Measurements from ENCODE around the gene USP17L28.
"Not testable (repeated sequence)": the region's sequence is repeated elsewhere in the genome, so short reads cannot be mapped to it uniquely, and the experiment has no call there.

USP17L28 gene, protein sequence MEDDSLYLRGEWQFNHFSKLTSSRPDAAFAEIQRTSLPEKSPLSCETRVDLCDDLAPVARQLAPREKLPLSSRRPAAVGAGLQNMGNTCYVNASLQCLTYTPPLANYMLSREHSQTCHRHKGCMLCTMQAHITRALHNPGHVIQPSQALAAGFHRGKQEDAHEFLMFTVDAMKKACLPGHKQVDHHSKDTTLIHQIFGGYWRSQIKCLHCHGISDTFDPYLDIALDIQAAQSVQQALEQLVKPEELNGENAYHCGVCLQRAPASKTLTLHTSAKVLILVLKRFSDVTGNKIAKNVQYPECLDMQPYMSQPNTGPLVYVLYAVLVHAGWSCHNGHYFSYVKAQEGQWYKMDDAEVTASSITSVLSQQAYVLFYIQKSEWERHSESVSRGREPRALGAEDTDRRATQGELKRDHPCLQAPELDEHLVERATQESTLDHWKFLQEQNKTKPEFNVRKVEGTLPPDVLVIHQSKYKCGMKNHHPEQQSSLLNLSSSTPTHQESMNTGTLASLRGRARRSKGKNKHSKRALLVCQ

GRCh38 chr4:9348593-9348992 lies at the start of gene USP17L28:
Gene USP17L28, plus strand, starts transcription at chr4:9348893. Its CDS starts 0 bp downstream, at chr4:9348893.
- not testable (repeated sequence) for DNase-seq (ENCODE audit: low spot score)

DNA sequence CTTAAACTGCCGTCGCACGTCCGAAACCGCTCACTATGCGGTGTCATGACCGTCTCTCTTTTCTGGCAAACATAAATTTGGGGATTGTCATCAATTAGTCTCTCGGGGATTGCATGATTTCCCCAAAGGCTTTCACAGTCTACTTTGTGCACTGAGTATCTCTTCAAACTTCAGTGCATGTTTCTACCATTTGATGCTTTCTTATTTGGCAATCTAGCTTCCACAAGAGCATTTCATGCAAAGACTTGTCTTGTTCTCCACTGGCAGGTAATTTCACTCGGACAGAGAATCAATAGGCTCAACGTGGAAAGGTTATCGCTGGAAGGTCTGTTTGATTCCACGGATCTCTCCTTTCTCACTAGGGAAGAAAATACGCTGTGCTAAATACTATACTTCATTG lies 24.5 kb upstream of the USP17L28 start:
- not testable (repeated sequence) for DNase-seq (ENCODE audit: low spot score)

GRCh38 chr4:9324865-9325264 lies 23.8 kb upstream of the USP17L28 start, which contains the start of gene USP17L24:
Gene USP17L24, plus strand, starts transcription at chr4:9325165. Its CDS starts 0 bp downstream, at chr4:9325165.
- DNase-seq (ENCODE audit: low spot score), result not testable (repeated sequence)

GRCh38 chr4:9329611-9330010 lies 19.1 kb upstream of the USP17L28 start, which contains the start of gene USP17L25:
Gene USP17L25, plus strand, starts transcription at chr4:9329911. Its CDS starts 0 bp downstream, at chr4:9329911.
- not testable (repeated sequence) for DNase-seq (ENCODE audit: low spot score)

- not testable (repeated sequence) for DNase-seq (ENCODE audit: low spot score)
Observed at GRCh38 chr4:9334358-9334757, 14.3 kb upstream of the USP17L28 start, which contains the start of gene USP17L26. Gene USP17L26, plus strand, starts transcription at chr4:9334658. Its CDS starts 0 bp downstream, at chr4:9334658.

DNA sequence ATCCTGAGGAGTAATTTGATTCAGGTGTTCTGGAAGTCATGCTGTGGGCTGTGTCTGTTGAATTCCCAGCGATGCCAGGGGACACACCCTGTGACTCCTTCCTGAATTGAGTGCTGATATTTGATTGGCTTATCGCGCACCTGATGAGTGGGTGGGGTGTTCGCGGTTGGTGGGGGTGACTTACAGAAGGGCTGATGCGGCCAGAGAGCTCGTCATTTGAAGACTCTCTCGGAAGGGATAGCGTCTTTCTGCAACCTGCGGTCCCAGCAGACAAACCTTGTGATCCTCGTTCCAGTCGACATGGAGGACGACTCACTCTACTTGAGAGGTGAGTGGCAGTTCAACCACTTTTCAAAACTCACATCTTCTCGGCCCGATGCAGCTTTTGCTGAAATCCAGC lies 9.6 kb upstream of the USP17L28 start, which contains the start of gene USP17L5:
Gene USP17L5 (plus strand): TSS at position 301 of the 400 bp plus-strand sequence. CDS start 0 bp downstream, at position 301.
- not testable (repeated sequence) for DNase-seq (ENCODE audit: low spot score)

DNA sequence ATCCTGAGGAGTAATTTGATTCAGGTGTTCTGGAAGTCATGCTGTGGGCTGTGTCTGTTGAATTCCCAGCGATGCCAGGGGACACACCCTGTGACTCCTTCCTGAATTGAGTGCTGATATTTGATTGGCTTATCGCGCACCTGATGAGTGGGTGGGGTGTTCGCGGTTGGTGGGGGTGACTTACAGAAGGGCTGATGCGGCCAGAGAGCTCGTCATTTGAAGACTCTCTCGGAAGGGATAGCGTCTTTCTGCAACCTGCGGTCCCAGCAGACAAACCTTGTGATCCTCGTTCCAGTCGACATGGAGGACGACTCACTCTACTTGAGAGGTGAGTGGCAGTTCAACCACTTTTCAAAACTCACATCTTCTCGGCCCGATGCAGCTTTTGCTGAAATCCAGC lies 4.8 kb upstream of the USP17L28 start, which contains the start of gene USP17L27:
Gene USP17L27 (plus strand): TSS at position 301 of the 400 bp plus-strand sequence. CDS start 0 bp downstream, at position 301.
- DNase-seq (ENCODE audit: low spot score), result not testable (repeated sequence)

GRCh38 chr4:9350866-9351265 lies 2.2 kb downstream of the USP17L28 start:
- not testable (repeated sequence) for DNase-seq (ENCODE audit: low spot score)

DNA sequence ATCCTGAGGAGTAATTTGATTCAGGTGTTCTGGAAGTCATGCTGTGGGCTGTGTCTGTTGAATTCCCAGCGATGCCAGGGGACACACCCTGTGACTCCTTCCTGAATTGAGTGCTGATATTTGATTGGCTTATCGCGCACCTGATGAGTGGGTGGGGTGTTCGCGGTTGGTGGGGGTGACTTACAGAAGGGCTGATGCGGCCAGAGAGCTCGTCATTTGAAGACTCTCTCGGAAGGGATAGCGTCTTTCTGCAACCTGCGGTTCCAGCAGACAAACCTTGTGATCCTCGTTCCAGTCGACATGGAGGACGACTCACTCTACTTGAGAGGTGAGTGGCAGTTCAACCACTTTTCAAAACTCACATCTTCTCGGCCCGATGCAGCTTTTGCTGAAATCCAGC lies 4.6 kb downstream of the USP17L28 start, which contains the start of gene USP17L29:
Gene USP17L29 (plus strand): TSS at position 301 of the 400 bp plus-strand sequence. CDS start 0 bp downstream, at position 301.
- not testable (repeated sequence) for DNase-seq (ENCODE audit: low spot score)

GRCh38 chr4:9362829-9363228 lies 14.1 kb downstream of the USP17L28 start, which contains the start of gene USP17L30:
Gene USP17L30, plus strand, starts transcription at chr4:9363129. Its CDS starts 0 bp downstream, at chr4:9363129.
- not testable (repeated sequence) for DNase-seq (ENCODE audit: low spot score)

GRCh38 chr4:9379881-9380280 lies 31.2 kb downstream of the USP17L28 start:
- not testable (repeated sequence) for DNase-seq (ENCODE audit: low spot score)

GRCh38 chr4:9381012-9381534 lies 32.4 kb downstream of the USP17L28 start:
- peak; percentile 67 for DNase-seq (ENCODE audit: low spot score)

- no peak for DNase-seq (ENCODE audit: low spot score)
Observed at GRCh38 chr4:9384126-9384525, 35.4 kb downstream of the USP17L28 start.

- DNase-seq (ENCODE audit: low spot score), result not testable (repeated sequence)
Observed at GRCh38 chr4:9389001-9389400, 40.3 kb downstream of the USP17L28 start.
